Measurements from ENCODE around the gene KRTCAP3. TPM values are rescaled to one million over a fixed set of nuclear protein-coding genes. Genes with fewer than 3 reads are reported as not detected.

KRTCAP3 gene
- total and polyA plus RNA-seq, 2 of the 4 experiments (the other 2 are of a cell fraction): 1.5 TPM; not detected in 1

DNA sequence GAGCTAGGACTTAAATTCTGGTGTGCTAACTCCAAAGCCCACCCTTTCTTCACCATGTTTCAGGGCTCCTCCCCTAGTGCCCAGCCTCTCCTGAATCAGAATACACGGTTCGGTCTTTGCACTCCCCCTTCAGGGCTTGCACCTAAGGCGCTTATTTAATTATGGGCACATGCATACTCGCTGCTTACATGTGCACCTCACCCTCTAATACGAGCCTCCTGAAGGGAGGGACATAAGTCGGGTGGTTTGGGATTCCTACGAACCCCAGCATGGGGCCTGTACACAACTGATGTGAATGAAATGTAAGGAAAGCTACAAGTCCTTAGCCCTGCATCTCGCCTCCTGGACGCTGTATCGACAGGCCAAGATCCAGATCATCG, 46.9 kb downstream of the KRTCAP3 start:
- no TSS peak for BruUV-seq (replicated peaks)
- Histone ChIP-seq H3K23ac (ENCODE audit: low read depth, low read length) (peak overlapping the region; percentile 56; the same call in 1 of the 2 replicates), H3K4me3 (ENCODE audit: insufficient read depth, low read depth, low read length) (peak overlapping the region; percentile 54), H3K56ac (ENCODE audit: extremely low read depth, insufficient read depth, low read length) (peak overlapping the region; percentile 19; the same call in 1 of the 2 replicates), H3K36me3 (ENCODE audit: control insufficient read depth, insufficient read depth, low read length) (peaks cover 5% of the 10 kb centered on the region; the same call in 1 of the 2 replicates), H2BK15ac (ENCODE audit: low read depth, low read length) (no peak overlapping the region), H3K79me1 (ENCODE audit: low read depth in 1 of 2, low read length in 2 of 2) (peaks cover 6 to 12% of the 10 kb centered on the region in 2 experiments; a peak in 3 of 4 replicates), H3K27ac (ENCODE audit: insufficient read depth, low read length) (peak overlapping the region; percentile 18; the same call in 1 of the 2 replicates), H3K27me3 (ENCODE audit: control insufficient read depth, insufficient read depth, low read length) (no peaks in the 10 kb centered on the region), H4K91ac (ENCODE audit: insufficient read depth, low read depth, low read length) (no peak overlapping the region), H4K8ac (ENCODE audit: low read depth in 2 of 2, low read length in 2 of 2) (peak overlapping the region; percentile 56 to 90; a peak in 3 of 4 replicates), H2BK120ac (ENCODE audit: low read depth, low read length) (no peak overlapping the region), H3K9me1 (ENCODE audit: insufficient read depth, low read length) (peaks cover 10% of the 10 kb centered on the region; the same call in 1 of the 2 replicates), H4K20me1 (ENCODE audit: insufficient read depth, low read length) (no peaks in the 10 kb centered on the region), H3K9ac (ENCODE audit: low read depth, low read length) (peak overlapping the region; percentile 59), H4K5ac (ENCODE audit: low read depth, low read length) (peak overlapping the region; percentile 9), H3K14ac (replicated peaks; ENCODE audit: low read depth, low read length) (peak overlapping the region; percentile 23), H2AK5ac (ENCODE audit: low read depth, low read length) (0 out of 2 replicates have a peak overlapping the region, but pooled peaks have one; percentile 10), H2BK20ac (ENCODE audit: low read depth, low read length) (no peak overlapping the region), H3K4ac (ENCODE audit: low read depth, low read length) (peak overlapping the region; percentile 57), H2AFZ (replicated peaks; ENCODE audit: low read length, poor library complexity) (peak overlapping the region; percentile 86), H3K9me3 (ENCODE audit: control insufficient read depth, insufficient read depth, low read length) (no peaks in the 10 kb centered on the region), H3K18ac (ENCODE audit: low read depth, low read length) (no peak overlapping the region), H2BK5ac (ENCODE audit: low read depth, low read length, poor library complexity, severe bottlenecking) (peak overlapping the region; percentile 9), H3K4me2 (ENCODE audit: low read depth, low read length) (peak overlapping the region; percentile 85), H3K4me1 (ENCODE audit: control insufficient read depth, insufficient read depth, low read length) (peaks cover 1% of the 10 kb centered on the region), H2AK9ac (replicated peaks; ENCODE audit: low read depth, low read length, poor library complexity) (peak overlapping the region; percentile 3)
- DNase-seq (peak; percentile 21), ATAC-seq (ENCODE audit: low read depth) (peak; percentile 15)
- ChIA-PET CTCF (no interaction called here), POLR2A (ENCODE audit: unreplicated experiment) (no interaction called here)
- dilution Hi-C loops (cut with HindIII; ENCODE audit: low sequenced_read_pairs, unreplicated experiment) (no loop called here), in situ Hi-C loops (cut with MboI; ENCODE audit: low sequenced_read_pairs) (no loop called here), intact Hi-C loops (cut with micrococcal nuclease) (loop anchor here (2.0 to 5.0 kb wide), 2 partner anchors 118 to 140 kb away; partner anchors contain the start of genes CCDC121 and GPN1)
- no CpG with 5 or more reads among the region's 11 CpGs for WGBS, 2 experiments (ENCODE audit: extremely low coverage in 2 of 2, insufficient read length in 1 of 2)
- TF ChIP-seq, protein P1, sequence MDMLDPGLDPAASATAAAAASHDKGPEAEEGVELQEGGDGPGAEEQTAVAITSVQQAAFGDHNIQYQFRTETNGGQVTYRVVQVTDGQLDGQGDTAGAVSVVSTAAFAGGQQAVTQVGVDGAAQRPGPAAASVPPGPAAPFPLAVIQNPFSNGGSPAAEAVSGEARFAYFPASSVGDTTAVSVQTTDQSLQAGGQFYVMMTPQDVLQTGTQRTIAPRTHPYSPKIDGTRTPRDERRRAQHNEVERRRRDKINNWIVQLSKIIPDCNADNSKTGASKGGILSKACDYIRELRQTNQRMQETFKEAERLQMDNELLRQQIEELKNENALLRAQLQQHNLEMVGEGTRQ (IDR thresholded peaks at IDR 0.05; ENCODE audit: low read depth, low read length): no peak
- peak; percentile 9; the same call in 1 of the 2 replicates for TF ChIP-seq RAD21 (IDR thresholded peaks at IDR 0.05; ENCODE audit: low read length)

All from IMR-90 (cell line).